NT2/D1 (cell line): ENCODE data around the gene B3GNT9.

Source experiments
- DNase-seq: peaks from one replicate; pipeline ENCODE4 v3.0.0-alpha.2; 2011; ENCODE audit warnings: low read depth, low spot score
- H3K27me3 ChIP-seq: 2 replicates; pipeline ENCODE4 v1.6.0; 2011; ENCODE audit warnings: mild to moderate bottlenecking; ENCODE audit not compliant: insufficient read length, insufficient read depth
- H3K36me3 ChIP-seq: 2 replicates; pipeline ENCODE4 v1.6.1; 2011; ENCODE audit warnings: mild to moderate bottlenecking, low read length, mixed read lengths; ENCODE audit not compliant: insufficient read depth, insufficient read length
- H3K4me1 ChIP-seq: 2 replicates; pipeline ENCODE4 v1.5.1; 2011; ENCODE audit not compliant: insufficient read depth, insufficient read length
- H3K4me3 ChIP-seq: 2 replicates; pipeline ENCODE4 v1.5.1; 2011; ENCODE audit warnings: low read depth; ENCODE audit not compliant: insufficient read length
- H3K9ac ChIP-seq: 2 replicates; pipeline ENCODE4 v1.6.0; 2011; ENCODE audit warnings: low read depth; ENCODE audit not compliant: insufficient read length
- H3K9me3 ChIP-seq: 2 replicates; pipeline ENCODE4 v1.5.1; 2011; ENCODE audit warnings: mild to moderate bottlenecking, low read length; ENCODE audit not compliant: insufficient read depth
- SUZ12 ChIP-seq: IDR thresholded peaks from 2 replicates; pipeline ENCODE4 v1.6.1; 2011; ENCODE audit not compliant: insufficient read length, insufficient read depth; ENCODE audit errors: extremely low read depth
- YY1 ChIP-seq: IDR thresholded peaks from 2 replicates; pipeline ENCODE4 v1.6.1; 2011; ENCODE audit not compliant: insufficient read length, insufficient read depth
- ZNF274 ChIP-seq: IDR thresholded peaks from 2 replicates; pipeline ENCODE4 v1.6.1; 2011; ENCODE audit warnings: mild to moderate bottlenecking, low read depth, low read length

The B3GNT9 gene

DNA sequence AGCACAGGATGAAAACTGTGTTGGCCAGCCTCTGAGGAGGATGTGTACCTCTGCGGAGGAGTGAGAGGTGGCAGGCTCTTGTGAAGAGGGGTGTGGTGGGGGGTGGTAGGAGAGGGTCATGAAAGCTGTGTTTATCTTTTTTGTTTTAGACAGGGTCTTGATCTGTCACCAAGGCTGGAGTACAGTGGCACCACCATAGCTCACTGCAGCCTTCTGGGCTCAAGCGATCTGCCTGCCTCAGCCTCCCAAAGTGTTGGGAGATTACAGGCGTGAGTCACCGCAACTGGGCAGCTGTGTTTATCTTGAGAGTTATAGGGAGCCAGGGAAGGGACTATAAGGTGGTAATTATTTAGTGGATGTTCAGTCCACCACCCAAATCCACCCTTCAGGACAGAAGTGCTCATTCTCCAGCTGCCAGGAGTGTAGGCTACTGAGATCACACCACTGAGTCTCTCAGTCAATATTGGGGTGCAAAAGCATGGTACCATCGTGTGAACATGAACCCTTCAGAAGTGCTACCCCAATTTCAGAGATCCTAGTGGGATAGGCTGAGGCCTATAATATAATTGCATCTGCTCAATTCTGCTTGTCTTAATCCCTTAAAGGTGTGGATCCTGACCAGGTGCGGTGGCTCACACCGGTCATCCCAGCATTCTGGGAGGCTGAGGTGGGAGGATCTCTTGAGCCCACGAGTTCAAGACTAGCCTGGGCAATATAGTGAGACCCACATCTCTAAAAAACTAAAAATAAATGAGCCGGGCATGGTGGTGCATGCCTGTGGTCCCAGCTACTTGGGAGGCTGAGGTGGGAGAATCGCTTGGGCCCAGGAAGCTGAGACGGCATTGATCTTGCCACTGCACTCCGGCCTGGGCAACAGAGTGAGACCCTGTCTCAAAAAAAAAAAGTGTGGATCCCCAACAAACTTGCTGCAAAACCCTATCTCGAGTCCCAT, 39.9 kb upstream of the B3GNT9 start:
- no peak overlapping the region for H3K9ac ChIP-seq
- peaks cover 33% of the 10 kb centered on the region for H3K36me3 ChIP-seq
- DNase-seq, result no peak
- peaks cover 7% of the 10 kb centered on the region for H3K27me3 ChIP-seq
- TF ChIP-seq YY1, result no peak
- TF ChIP-seq ZNF274, result no peak
- H3K9me3 ChIP-seq, result no peaks in the 10 kb centered on the region
- no peak overlapping the region for H3K4me3 ChIP-seq
- H3K4me1 ChIP-seq, result peaks cover 28% of the 10 kb centered on the region

DNA sequence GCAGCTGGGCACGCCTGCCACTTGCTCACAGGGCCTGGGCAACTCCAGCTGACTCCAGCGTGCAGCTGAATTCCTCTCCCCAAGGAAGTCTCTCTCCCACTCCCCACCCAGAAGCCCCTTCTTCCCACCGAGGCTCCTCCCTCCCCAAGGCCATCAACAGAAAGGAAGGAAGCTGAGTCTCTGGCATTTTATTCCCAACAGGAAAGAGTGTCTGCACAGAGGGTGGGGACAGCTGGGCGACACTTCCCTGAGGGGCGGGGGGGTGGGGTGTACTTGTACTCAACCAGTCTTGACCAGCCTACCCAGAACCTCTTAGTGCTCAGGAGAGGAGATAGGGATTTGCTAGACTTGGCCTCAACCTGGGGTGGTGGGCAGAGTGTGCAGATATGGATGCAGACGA, 39.2 kb upstream of the B3GNT9 start, which contains the start of gene EXOC3L1:
Gene EXOC3L1 (minus strand): TSS at position 96 of the 400 bp plus-strand sequence. CDS start 460 bp downstream, outside the sequence.
- peaks cover 33% of the 10 kb centered on the region for H3K4me1 ChIP-seq
- peaks cover 26% of the 10 kb centered on the region for H3K36me3 ChIP-seq
- H3K4me3 ChIP-seq, result no peak within 1 kb of the TSS
- TF ChIP-seq YY1 (no peak), ZNF274 (no peak), SUZ12 (no peak)
- H3K27me3 ChIP-seq, result peaks cover 13% of the 10 kb centered on the region
- no peaks in the 10 kb centered on the region for H3K9me3 ChIP-seq
- no peak for DNase-seq
- H3K9ac ChIP-seq, result no peak within 1 kb of the TSS

DNA sequence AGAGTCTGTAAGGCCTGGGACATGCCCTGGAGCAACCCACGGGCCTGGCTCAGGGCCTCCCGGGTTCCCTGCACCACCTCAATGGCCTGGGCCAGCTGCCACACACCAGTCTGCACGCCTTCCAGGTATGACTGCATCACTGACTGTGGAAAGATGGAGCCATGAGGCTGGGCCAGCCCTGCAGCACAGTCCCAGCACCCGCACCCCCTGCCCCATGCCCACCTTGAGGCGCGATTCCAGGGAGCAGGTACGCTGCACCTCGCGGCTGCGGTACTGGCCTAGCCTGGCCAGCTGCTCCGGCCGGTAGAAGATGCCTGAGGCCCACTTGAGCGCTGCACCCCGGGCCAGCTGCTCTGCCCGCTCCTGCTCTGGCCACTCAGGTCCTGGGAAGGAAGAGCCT, 38.0 kb upstream of the B3GNT9 start:
- no peaks in the 10 kb centered on the region for H3K9me3 ChIP-seq
- H3K4me1 ChIP-seq, result peaks cover 38% of the 10 kb centered on the region
- peaks cover 24% of the 10 kb centered on the region for H3K27me3 ChIP-seq
- no peak for DNase-seq
- TF ChIP-seq SUZ12 (no peak), YY1 (no peak), ZNF274 (no peak)
- H3K4me3 ChIP-seq, result no peak overlapping the region
- H3K36me3 ChIP-seq, result peaks cover 14% of the 10 kb centered on the region
- no peak overlapping the region for H3K9ac ChIP-seq

DNA sequence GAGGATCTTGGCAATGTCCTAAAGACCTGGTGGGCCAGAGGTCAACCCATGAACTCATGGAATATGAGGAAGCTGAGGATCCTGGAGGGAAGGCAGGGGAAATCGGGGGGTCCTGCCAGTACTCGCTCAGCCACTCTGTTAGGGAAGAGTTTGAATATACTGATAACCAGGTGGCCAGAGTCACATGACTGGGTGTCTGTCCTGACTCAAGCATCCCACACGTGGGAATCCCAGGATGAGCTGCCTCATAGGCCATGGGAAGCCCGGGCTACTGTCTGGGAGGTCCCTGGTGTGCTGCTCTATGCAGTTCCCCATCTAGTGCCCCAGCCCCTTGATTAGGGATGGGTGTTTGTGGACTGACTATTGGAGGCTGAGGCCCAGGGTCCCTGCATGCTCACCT, 37.5 kb upstream of the B3GNT9 start:
- DNase-seq, result no peak
- H3K27me3 ChIP-seq, result peaks cover 24% of the 10 kb centered on the region
- peaks cover 38% of the 10 kb centered on the region for H3K4me1 ChIP-seq
- H3K9me3 ChIP-seq, result no peaks in the 10 kb centered on the region
- no peak overlapping the region for H3K9ac ChIP-seq
- H3K36me3 ChIP-seq, result peaks cover 9% of the 10 kb centered on the region
- no peak for TF ChIP-seq YY1
- no peak for TF ChIP-seq SUZ12
- no peak for TF ChIP-seq ZNF274
- H3K4me3 ChIP-seq, result no peak overlapping the region

DNA sequence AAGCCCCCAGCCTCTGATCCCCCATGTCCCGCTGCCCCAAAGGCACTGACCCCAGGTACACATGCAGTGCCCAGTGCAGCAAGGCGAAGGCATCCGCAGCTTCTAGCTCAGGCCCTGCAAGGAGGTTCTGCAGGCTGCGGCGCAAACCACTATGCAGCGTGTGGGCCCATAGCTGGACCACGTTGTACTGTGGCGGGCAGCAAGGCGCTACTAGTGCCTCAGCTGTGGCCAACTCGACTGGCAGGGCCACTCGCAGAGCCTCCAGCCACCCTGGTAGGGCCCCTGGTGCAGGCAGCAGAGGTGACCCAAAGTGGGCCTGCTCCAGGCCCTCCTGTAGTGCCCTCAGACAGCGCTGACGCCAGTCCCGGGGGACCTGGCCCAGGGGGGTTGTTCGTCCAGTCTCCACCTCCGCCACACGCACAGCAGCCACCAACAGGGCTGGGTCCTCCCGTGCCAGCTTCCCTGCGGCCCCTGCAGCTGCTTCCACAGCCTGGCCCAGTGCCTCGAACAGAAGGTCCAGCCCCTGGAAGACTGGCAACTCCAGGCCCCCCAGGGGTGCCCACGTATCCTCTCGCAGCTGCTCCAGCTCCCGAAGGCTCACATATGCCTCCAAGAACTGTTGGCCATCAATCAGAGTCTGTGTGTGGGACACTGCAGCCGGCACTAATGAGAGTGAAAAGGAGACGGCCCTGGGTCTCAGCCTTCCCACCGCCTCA, 36.5 kb upstream of the B3GNT9 start:
- DNase-seq, result no peak

DNA sequence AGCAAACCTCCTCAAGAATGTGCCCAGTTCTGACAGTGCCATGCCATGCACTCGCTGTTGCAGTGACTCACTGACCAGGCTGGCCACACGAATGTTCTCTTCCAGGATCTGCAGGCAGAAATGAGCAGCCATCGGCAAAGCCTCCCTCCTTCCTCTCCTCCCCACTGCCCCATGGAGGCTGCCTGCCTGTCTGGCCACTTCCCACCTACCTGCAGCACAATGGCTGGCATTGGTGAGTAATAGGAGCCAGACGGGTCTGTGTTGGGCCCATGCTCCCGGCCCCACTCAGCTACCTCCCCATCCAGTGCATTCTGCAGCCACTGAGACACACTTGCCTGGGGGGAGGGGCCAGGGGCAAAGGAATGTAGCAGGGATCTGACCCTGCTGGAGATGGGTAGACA, 35.8 kb upstream of the B3GNT9 start:
- Histone ChIP-seq H3K36me3 (peaks cover 5% of the 10 kb centered on the region), H3K9ac (peak overlapping the region; percentile 27), H3K4me1 (peaks cover 29% of the 10 kb centered on the region), H3K27me3 (peaks cover 24% of the 10 kb centered on the region), H3K9me3 (no peaks in the 10 kb centered on the region), H3K4me3 (no peak overlapping the region)
- DNase-seq, result no peak
- TF ChIP-seq ZNF274 (no peak), SUZ12 (no peak), YY1 (no peak)

More for the DNA sequence above, 36.5 kb upstream of the B3GNT9 start:
- Histone ChIP-seq H3K9me3 (no peaks in the 10 kb centered on the region), H3K4me1 (peaks cover 29% of the 10 kb centered on the region), H3K4me3 (no peak overlapping the region), H3K27me3 (peaks cover 24% of the 10 kb centered on the region), H3K36me3 (peaks cover 2% of the 10 kb centered on the region), H3K9ac (peak overlapping the region; percentile 52)
- no peak for TF ChIP-seq ZNF274
- no peak for TF ChIP-seq SUZ12
- no peak for TF ChIP-seq YY1

DNA sequence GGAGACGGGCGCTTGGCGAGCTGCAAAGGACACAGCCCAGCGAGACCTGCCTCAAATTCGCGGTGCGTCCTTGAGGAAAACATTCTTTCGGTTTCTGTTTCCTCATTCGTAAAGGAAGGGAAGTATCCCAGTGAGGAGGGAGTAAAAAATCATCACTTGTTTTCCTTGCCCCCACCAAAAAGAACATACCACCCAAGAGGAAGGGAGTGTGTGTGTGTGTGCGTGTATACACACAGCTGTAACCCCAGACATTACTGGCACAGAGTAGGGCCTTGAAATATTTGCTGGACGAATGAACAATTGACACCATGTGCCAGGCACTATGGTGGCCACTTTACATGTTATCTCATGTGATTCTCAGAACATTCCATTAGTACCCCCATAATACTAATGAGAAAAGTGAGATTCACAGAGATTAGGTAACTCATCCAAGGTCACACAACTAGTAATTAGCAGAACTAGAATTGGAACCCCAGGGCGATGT, 34.9 kb upstream of the B3GNT9 start:
- H3K4me3 ChIP-seq, result no peak overlapping the region
- peaks cover 9% of the 10 kb centered on the region for H3K36me3 ChIP-seq
- H3K9me3 ChIP-seq, result no peaks in the 10 kb centered on the region
- peaks cover 24% of the 10 kb centered on the region for H3K27me3 ChIP-seq
- no peak for DNase-seq
- TF ChIP-seq YY1 (no peak), SUZ12 (no peak), ZNF274 (no peak)
- no peak overlapping the region for H3K9ac ChIP-seq
- peaks cover 28% of the 10 kb centered on the region for H3K4me1 ChIP-seq
